Stimulated activated CD4-positive, alpha-beta T cell treated with anti-CD3 and anti-CD28 coated beads, Interleukin-4, amount 100 ng/mL, for 4 hours (primary cell): ENCODE results near the gene DDIT4.
"Not testable (repeated sequence)": the region's sequence is repeated elsewhere in the genome, so short reads cannot be mapped to it uniquely, and the experiment has no call there.

Source experiments
- DNase-seq, 2 experiments: peaks; one replicate each; pipeline ENCODE4 v3.0.0-alpha.2; 2020

Gene DDIT4

DNA sequence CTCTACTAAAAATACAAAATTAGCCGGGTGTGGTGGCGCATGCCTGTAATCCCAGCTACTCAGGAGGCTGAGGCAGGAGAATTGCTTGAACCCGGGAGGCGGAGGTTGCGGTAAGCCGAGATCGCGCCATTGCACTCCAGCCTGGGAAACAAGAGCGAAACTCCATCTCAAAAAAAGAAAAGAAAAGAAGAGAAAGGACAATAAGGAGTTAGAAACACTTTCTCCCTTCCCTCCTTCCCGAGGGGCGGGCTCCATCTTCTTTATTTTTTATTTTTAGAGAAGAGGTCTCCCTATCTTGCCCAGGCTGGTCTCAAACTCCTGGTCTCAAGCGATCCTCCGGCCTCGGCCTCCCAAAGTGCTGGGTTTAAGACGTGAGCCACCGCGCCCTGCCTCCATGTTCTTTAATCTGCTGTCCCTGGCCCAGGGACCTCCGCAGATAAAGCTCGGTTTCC lies 23.1 kb downstream of the DDIT4 start:
- not testable (repeated sequence) for DNase-seq

DNA sequence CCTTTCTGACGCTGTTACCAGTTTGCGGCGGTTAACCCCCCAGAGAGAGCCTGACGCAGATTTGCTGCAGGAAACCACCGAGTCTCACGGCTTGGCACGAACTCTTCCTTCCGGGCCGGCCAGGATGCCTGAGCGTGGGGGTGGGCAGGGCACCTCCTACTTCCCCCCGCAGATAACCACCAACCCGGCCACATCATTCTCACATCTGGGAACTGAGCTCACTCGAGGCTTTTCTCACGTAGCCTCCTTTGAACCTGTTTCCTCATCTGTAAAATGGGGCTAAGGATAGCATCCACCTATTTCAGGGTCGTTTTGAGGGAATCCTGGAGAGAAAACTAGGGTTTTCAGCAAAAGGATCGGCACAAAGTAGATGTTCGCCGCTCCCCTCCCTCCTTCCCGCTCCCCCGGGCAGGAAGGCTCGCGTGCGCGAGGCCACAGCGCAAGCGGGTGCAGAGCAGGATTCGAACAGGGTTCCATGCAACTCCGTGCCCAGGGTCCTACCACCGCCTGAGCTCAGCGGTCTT lies 23.6 kb downstream of the DDIT4 start:
- peak; percentile 87 to 98 for DNase-seq

DNA sequence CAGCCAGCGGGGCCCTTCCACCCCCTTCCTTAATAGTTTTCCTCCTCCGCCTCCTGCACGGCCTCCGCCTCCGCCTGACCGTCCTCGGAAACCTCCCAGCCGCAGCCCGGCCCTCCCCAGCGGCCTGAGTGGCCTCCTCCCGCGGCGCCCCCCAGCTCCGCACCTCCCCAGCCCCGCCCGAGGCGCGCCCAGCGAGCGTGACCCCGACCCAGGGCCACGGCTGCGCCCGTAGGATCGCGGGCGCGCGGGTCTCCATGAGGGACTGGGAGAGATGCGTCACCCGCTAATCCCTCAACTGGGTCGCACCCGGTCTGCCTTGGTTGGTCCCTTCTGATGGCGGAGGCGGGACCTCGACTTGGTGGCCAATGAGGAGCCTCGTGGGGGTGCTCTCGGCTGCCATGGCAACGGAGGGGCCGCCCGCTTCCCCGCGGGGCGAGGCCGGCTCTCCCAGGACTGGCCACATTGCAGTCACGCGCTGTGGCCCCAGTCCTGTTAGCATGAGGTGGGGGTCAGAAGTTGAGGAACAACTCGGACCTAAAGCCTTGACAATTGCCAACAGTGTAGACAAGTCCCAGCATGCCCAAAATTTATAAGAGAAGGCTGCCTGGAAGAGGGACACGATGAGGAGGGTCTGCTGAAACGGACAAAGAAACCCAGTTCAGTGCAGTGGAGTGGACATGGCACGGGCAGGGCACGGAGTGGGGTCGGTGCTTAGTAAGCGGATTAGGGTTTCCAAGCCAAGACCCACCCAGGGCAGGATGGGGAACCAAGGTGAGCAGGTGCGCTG lies 24.3 kb downstream of the DDIT4 start:
- peak; percentile 84 to 93 for DNase-seq

DNA sequence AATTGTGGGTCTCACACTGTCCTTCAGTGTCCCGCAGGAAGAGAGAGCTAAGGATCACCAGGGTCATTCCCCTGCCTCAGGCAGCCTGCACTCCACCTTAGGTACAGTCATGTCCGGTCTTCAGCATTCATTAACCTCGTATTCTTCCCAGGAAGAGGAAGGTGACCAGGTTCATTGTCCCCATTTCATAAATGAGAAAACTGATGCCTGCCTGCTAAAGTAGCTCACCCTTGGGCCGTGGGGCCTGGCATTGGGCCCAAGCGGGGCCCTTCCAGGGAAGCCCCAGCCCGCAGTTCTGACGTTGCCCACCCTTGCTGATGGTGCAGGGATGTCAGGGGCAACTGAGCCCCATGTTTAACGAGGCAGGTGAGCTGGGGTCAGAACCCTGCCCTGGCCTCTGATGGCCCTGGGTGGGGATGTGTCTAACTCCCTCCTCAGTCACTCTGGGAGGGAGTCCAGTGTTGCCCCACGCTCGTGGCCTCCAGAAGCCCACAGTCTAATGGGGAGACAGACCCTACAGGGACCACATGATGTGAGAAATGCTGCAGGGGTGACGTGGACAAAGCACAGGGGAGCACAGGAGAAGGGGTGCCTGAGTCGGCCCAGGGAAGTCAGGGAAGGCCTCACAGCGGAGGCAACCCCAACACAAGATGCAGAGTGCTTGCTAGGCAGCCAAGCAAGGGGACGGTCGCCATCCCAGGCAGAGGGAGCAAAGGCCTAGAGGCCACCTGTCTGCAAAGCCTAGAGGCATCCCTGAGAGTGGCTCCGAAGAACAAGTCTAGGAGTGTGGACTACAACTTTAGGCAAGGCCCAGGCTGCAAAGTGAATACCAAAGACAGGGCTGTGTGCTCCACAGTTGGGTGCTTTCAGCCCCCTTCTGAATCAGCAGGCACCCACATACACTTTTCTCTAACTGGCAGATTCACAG lies 25.1 kb downstream of the DDIT4 start:
- DNase-seq = no peak

DNA sequence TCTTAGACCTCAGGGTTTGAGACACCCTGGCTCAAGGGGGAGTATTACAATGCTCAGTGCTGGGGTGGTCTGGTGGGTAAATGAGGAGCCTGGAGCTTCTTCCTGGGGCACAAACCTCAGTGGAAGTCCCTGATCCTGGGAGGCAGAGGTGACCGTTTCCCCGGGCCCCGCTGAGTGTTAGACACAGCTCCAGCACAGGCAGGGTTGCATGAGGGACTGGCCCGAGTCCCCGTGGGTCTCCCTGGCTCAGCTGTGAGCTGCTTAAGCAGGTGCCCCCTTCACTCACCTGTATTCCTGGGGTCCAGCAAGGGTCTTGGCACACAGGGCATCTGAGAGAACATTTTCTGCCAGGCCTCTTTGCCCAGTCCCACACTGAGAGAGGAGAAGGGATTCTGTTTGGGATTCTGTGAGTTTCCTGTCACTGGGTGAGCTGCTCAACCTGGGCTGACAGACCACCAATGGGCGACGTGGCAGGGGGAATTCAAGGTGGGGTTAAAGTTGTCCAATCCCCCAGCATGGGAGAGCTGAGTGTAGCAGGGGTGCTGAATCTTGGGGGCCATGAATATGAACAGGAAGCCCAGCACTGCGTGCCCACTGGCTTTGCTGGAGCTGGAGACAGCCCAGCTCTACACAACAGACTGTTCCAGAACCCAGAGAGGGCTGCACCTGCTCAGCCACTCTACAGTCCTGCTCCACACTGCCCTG lies 29.9 kb downstream of the DDIT4 start:
- no peak for DNase-seq

DNA sequence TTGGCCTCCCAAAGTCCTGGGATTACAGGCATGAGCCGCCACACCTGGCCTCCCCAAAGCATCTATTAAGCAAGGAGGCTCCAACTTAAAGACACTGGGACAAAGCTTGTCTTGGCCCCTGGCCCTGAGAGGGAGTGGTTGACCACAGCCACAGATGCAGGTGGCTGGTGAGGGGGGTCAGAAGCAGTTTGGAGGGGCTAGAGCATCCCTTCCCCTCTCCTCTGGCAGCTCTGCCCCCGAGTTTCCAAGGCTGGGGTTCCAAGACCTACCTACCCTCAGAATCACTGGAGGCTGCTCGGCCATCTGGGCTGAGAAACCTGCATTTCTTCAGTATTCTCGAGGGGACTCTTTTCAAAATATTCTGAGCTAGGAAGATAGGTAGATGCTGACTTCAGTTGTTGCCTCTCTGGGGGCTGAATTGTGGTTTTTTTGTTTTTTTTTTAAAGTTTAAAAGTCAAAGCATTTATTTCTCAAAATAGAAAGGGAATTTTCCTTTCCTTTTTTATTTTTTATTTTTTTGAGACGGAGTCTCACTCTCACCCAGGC lies 32.6 kb downstream of the DDIT4 start:
- DNase-seq = no peak

DNA sequence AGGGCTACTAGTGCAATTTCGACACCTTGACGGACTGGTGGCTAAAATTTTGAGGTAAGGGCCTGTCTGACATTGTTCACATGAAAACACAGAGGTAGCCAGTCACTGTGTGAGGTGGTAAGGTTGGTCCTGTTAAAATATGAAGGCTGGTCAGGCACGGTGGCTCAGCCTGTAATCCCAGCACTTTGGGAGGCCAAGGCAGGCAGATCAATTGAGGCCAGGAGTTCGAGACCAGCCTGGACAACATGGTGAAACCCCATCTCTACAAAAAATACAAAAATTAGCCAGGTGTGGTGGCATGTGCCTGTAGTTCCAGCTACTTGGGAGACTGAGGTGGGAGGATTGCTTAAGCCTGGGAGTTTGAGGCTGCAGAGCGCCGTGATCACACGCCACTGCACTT lies 34.0 kb downstream of the DDIT4 start:
- DNase-seq = not testable (repeated sequence)

DNA sequence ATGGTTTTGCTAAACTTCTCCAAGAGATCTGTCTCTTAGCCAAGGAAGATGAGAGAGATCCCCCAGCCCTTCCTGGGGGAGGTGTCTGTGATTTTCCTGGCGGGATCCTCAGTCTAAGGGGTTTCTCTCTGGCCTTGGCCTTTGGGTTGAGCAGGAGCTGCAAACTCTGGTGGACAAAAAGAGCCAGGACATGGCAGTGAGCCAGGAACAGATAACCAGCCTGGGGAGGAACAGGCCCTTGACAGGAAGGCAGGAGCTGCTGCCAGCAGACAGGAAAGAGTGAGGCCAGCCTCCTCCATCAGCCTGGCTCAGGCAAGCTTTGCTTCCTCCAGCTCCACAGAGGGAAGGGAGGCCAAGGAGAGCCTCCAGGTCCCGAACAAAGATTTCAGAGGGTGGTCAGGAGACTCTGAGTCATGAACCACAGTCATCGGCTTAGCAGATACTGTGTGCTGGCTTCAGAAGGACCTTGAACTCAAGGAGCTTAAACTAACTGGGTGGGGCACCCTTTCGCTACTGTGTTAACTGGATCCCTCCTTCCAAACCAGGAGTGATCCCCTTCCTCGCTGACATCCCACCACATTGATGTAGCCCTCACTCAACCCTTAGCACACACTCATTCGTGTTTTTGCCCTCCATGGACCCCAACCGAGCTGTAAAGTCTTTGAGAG lies 34.7 kb downstream of the DDIT4 start:
- no peak for DNase-seq

DNA sequence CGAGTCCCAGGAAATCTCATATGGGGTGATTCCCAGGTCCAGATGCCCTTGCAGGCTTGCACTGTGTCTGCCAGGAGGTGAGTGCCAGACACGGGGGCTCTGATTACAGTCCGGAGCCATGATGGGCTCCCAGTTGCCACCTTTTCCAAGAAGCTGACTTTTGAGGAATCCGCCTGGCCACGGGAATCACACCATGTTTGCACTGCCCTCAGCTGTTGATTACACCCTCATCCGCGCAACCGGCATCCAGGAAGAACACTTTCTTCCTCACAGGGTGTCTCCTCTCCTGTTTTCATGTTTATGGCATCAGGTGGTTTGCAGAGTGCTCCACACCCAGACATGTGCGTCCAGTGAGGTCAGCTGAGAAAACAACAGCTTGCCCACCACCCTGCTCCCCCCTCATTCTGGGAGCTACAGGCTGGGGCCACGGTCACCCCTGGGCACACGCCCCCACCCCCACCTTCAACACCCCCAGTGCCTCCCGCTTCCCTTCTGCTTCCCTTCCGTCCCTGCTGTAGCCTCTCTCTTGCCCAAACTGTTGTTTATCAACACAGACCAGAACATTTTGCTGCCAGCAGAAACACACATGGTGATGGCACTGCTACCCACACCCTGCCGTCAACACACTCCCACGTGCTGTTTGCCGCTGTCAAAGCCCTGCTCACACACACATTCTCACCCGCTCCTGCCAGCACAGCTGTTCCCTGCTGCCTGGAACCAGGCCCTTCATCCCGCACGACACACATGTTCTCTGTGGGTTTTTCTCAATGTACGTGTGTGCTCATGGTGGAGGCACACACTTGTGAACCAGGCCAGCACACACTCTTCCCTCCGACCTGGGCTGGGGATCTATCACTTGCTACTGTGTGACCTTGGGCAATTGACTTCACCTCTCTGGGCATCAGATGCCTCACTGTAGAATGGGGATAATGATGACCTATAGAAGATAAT lies 35.8 kb downstream of the DDIT4 start:
- no peak for DNase-seq

DNA sequence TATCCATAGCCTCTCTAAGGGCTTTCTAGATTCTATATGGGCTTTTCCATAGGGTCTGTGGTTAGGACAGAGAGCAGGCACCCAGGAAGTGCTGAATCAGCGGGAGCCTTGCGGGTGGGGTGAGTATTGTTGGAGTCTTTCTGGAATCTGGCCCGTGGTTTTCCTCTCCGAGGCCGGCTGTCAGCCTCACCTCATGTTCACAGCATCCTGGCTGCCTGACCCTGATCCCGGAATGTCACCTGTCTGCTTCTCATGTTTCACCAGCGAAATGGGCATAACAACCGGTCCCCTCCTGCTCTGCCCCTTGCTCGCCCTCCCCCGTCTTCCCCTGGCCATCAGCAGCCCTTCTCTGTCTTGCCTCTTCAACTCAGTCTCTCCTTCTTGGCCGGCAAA lies 36.5 kb downstream of the DDIT4 start:
- no peak for DNase-seq

DNA sequence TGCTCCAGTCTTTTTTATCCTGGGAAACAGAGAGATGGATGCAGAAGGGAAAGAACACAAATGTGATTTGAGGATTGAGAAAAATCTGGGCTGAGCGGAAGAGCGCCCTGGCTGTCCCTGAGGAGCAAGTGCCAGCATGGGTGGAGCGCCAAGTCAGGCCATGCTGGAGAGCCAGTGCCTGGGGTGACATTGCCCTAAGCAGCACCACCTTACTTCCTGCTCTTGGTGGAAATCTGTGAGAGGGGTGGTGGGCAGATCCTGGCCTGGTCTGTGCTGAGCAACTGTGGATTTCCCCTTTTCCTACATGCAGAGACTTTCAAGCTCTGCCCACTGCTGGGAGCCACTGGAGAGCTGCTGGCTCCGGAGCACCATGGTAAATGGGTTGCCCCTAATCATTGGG lies 36.9 kb downstream of the DDIT4 start:
- no peak for DNase-seq

DNA sequence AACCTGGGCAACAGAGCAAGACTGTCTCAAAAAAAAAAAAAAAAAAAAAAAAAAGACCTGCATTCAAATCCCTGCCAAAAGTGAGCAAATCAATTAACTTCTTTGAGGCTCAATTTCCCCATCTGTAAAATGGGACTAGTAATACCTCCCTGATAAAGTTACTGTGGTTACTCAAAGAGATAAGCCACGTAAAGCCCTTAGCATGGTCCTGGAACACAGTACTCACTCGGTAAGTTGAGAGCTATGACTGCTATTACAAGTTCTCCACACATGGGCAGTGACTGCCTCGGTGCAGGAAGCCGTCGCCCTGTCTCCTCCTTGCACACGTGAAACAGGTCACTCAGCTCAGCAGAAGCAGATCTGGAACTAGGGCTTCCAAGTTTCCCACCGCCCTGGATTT lies 37.9 kb downstream of the DDIT4 start:
- DNase-seq = no peak

DNA sequence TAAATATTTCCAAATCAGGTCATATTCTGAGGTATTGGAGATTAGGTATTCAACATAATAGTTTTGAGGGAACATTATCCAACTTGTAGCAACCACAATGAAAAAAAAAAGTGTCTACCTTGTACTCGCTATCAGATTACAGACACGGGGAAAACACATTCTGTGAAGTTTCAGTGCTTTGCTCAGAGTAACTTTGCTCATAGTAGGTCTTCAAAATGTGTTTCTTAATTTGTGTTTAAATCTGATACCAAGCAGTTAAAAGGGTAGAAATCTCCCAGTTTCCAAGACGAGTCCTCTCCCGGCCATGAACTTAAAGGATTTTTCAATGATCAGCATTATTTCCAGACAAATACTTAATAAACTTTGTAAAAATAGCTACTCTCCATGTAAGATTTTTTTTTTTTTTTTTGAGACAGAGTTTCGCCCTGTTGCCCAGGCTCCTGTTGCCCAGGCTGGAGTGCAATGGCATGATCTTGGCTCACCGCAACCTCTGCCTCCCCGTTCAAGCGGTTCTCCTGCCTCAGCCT lies 39.2 kb downstream of the DDIT4 start:
- DNase-seq = no peak

DNA sequence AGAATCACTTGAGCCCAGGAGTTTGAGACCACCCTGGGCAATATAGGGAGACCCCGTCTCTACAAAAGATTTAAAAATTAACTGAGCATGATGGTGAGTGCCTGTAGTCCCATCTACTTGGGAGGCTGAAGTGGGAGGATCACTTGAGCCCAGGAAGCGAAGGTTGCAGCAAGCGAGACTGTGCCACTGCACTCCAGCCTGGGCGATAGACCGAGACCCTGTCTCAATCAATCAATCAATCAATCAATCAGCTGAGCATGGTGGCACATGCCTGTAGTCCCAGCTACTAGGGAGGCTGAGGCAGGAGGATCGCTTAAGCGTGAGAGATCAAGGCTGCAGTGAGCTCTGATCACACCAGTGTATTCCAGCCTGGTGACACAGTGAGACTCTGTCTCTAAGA lies 40.5 kb downstream of the DDIT4 start:
- DNase-seq = no peak

DNA sequence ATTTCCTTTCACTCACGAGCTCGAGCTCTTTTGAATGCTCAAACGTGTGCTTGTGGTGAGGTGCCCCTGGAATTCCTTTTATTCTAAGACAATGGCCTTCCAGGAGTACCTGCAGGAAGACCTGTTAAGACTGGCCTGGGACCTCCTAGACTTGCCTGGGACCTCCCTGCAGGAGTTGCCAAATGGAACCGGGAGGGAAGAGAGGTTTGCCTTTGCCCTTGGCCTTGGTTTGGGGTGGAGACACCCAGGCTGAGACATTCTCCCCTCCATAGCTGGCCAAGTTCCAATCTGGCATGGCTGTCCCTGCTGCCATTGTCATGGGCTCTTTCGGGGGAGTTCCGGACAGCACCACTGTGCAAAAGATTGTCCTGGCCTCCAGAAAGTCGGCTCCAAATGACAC lies 41.3 kb downstream of the DDIT4 start:
- no peak for DNase-seq

DNA sequence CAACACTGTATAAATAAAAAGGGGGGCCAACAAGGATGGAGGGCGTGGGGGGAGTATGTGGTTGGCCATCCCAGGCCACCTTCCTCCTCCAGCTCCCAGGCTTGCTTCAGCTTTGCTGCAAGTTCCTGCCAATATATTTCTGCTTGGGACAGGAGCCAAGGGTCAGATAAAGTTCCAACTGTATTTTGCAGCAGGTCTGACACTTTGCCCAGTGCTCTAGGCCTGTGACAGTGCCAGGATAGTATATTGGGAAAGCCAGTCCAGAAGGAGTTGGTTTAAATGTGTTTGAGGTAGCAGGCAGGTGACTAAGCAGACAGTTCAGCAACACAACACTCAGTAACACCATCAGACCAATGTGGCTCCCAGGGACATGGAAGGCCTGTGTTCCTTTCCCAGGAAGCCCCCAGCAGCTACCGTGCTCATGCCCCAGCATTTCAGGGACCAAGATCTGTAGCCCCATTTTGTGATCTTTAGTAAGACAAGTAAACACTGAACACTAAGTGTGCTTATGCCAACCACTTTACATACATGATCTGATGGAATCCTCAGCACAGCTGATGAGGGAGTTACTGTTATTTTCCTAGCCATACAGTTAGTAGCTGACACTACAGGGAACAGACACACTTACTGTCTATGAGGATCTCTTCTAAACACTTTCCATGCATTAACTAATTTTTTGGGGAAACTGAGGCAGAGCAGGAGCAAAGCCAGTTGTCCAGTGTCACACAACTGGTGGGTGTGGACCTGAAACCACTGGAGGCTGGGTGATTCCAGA lies 42.1 kb downstream of the DDIT4 start:
- no peak for DNase-seq

DNA sequence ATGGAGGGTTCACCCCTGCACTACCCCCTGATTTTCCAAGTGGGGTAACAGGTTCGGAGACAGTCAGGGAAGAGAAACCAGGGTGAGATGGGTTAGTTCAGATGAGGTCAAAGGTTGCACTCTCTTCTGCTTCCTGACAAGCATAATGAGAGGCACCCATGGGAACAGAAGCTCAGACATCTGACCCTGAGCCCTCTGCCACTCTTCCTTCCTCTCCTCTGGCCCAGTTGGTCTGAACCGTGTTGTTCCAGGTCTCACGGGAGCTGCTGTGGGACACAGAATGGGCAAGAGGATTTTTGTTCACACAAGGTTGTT lies 42.6 kb downstream of the DDIT4 start:
- DNase-seq = no peak

DNA sequence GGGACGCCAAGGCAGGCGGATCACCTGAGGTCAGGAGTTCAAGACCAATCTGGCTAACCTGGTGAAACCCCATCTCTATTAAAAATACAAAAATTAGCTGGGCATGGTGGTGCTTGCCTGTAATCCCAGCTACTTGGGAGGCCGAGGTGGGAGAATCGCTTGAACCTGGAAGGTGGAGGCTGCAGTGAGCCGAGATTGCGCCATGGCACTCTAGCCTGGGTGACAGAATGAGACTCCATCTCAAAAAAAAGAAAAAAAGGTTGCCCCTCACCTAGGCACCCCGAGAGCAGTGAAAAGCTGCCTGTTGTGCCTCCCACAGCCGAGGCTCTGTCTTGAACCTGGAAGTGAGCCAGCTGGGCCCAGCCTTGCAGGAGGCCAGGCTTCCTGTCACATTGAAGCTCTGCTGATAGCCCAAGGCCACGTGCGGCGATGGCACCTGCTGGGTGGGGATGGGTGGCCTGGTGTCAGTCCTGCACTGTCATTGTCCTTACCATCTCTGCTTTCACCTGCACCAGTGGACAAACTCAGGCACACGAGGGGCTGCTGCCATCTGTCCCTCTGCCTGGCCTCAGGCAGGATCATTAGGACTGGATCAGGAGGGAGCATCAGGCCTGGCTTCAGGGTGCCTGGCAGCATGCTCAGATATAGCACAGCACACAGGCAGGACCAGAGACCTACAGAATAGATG lies 43.2 kb downstream of the DDIT4 start:
- peak in 1 of 2 experiments; percentile 47 for DNase-seq
